Natural killer cell (primary cell): ENCODE measurements around the gene ERAP2. TPM values are rescaled to one million over a fixed set of nuclear protein-coding genes. Genes with fewer than 3 reads are reported as not detected.
A peak's percentile ranks its signal among the peaks of the same experiment; 100 is the strongest.

Experiments used
- ATAC-seq, 3 donors: fragments of 150-1000 bp in 2 of 3; fragments of 200-7000 bp in 1 of 3; cut with Tn5 transposase; 1 replicate in 1 of 3; 2 replicates in 2 of 3; pipeline ENCODE4 v1.10.0; 2021; ENCODE audit warnings: mild to moderate bottlenecking in 2 of 3, moderate library complexity in 2 of 3
- DNase-seq, 2 donors: peaks; one replicate each; pipeline versions ENCODE4 v3.0.0 to v3.0.0-alpha.2; 2013 to 2021; ENCODE audit warnings: mixed read lengths in 1 of 2
- H3K27ac ChIP-seq: one replicate; pipeline ENCODE4 v1.5.1; 2013; ENCODE audit warnings: mild to moderate bottlenecking, low read length
- H3K27me3 ChIP-seq: one replicate; pipeline ENCODE4 v1.6.1; 2013; ENCODE audit warnings: low read length; ENCODE audit not compliant: control insufficient read depth, insufficient read depth
- H3K36me3 ChIP-seq: one replicate; pipeline ENCODE4 v1.6.1; 2013; ENCODE audit warnings: low read length; ENCODE audit not compliant: control insufficient read depth, insufficient read depth
- H3K4me1 ChIP-seq: one replicate; pipeline ENCODE4 v1.6.1; 2013; ENCODE audit warnings: low read length; ENCODE audit not compliant: control insufficient read depth, insufficient read depth
- H3K4me3 ChIP-seq: one replicate; pipeline ENCODE4 v1.5.1; 2013; ENCODE audit warnings: low read length
- H3K9me3 ChIP-seq: one replicate; pipeline ENCODE4 v1.6.1; 2013; ENCODE audit warnings: low read length; ENCODE audit not compliant: control insufficient read depth, insufficient read depth
- H3K27ac Mint-ChIP-seq, 2 donors: one replicate each; pipeline ENCODE4 v1.8.0; 2022; ENCODE audit warnings: mild to moderate bottlenecking in 2 of 2, mixed read lengths in 2 of 2, moderate library complexity in 1 of 2
- H3K27me3 Mint-ChIP-seq, 2 donors: one replicate each; pipeline ENCODE4 v1.8.0; 2022; ENCODE audit warnings: low read depth in 2 of 2, mixed read lengths in 2 of 2
- H3K36me3 Mint-ChIP-seq: one replicate; pipeline ENCODE4 v1.8.0; 2022; ENCODE audit warnings: mixed read lengths
- H3K4me1 Mint-ChIP-seq, 2 donors: one replicate each; pipeline ENCODE4 v1.8.0; 2022; ENCODE audit warnings: mixed read lengths in 2 of 2
- H3K4me3 Mint-ChIP-seq: one replicate; pipeline ENCODE4 v1.8.0; 2022; ENCODE audit warnings: mild to moderate bottlenecking, moderate library complexity, mixed read lengths
- H3K9me3 Mint-ChIP-seq, 2 donors: one replicate each; pipeline ENCODE4 v1.8.0; 2022; ENCODE audit warnings: mixed read lengths in 2 of 2
- CTCF ChIP-seq: fragments of 200-600 bp; IDR thresholded peaks from one replicate; pipeline ENCODE4 v1.8.0; 2022; ENCODE audit warnings: antibody characterized with exemption
- WGBS: methylation state at CpG from one replicate; pipeline ENCODE4 v1.1.7; 2013; ENCODE audit warnings: missing lambda C conversion rate; ENCODE audit not compliant: insufficient coverage; 5-methylcytosine and 5-hydroxymethylcytosine counted together
- intact Hi-C: fragments of 100-400 bp; cut with micrococcal nuclease; formaldehyde crosslinking; loops from one replicate; pipeline ENCODE4 v1.14.2; 2022
- total RNA-seq, 4 donors: library from RNA; stranded (reverse); fragments of 120-200 nt in 1 of 4; gene quantifications; one replicate each; pipeline versions ENCODE4 v1.2.3 to v1.2.4, GENCODE V29; 2013 to 2022

Gene ERAP2
- total RNA-seq, 3 donors from 2014 or later (not counting 1 experiment from before 2014, with no cell fraction given) = 41.5 to 81.8 (median 79.2) TPM

DNA sequence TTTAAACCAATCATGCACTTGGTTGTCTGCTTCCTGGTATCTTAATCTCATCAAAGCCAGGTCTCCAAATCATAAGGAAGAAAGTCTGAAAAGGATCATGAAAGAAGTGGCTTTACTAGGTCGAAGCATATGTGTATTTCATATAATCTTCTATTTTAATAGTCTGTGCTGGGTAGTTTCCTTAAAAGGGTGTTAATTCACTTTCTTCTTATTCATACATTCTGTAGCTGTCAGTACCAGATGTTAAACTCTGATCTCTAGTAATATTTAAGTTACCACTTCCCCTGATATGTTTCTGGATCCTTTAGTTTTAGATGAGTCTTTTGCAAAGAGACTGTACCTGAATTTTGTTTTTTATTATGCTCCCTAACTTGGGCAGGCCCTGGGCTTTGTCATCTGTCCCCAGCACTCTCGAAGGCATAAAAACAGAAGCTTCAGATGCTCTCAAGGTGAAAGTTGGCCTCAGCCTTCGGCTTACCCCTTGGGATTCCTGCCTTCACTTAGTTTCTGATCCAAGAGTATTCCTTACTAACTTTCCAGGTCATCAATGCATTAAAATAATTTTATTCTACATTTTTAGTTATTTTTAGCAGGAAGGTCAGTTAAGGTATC lies 44.5 kb downstream of the ERAP2 start:
- no peaks in the 10 kb centered on the region for H3K9me3 ChIP-seq
- no peak overlapping the region for H3K4me3 ChIP-seq
- H3K4me1 ChIP-seq = peaks cover 5% of the 10 kb centered on the region
- DNase-seq (no peak), ATAC-seq (no peak)
- peaks cover 31% of the 10 kb centered on the region for H3K36me3 ChIP-seq
- Mint-ChIP-seq H3K27me3 (no peaks in the 10 kb centered on the region), H3K9me3 (no peaks in the 10 kb centered on the region), H3K4me1 (peaks cover 14% of the 10 kb centered on the region in 2 donors), H3K36me3 (no peaks in the 10 kb centered on the region), H3K4me3 (no peak overlapping the region), H3K27ac (peak overlapping the region; percentile 19 to 70)
- H3K27ac ChIP-seq = no peak overlapping the region
- no peak for TF ChIP-seq CTCF
- intact Hi-C loops = no loop called here
- no peaks in the 10 kb centered on the region for H3K27me3 ChIP-seq
- WGBS = 91% methylated on average over 2 of the region's 3 CpGs

GRCh38 chr5:96922499-96923244 lies 46.4 kb downstream of the ERAP2 start:
- Histone ChIP-seq H3K9me3 (no peaks in the 10 kb centered on the region), H3K36me3 (peaks cover 19% of the 10 kb centered on the region), H3K4me1 (peaks cover 5% of the 10 kb centered on the region), H3K27ac (no peak overlapping the region), H3K4me3 (no peak overlapping the region), H3K27me3 (no peaks in the 10 kb centered on the region)
- ATAC-seq (no peak), DNase-seq (no peak)
- Mint-ChIP-seq H3K36me3 (no peaks in the 10 kb centered on the region), H3K9me3 (no peaks in the 10 kb centered on the region), H3K4me3 (no peak overlapping the region), H3K4me1 (peaks cover 14% of the 10 kb centered on the region in 2 donors), H3K27me3 (no peaks in the 10 kb centered on the region), H3K27ac (peak overlapping the region in 1 of 2 donors; percentile 48)
- no peak for TF ChIP-seq CTCF
- 88% methylated on average over 10 of the region's 12 CpGs for WGBS
- intact Hi-C loops = no loop called here

GRCh38 chr5:96924016-96924443 lies 47.7 kb downstream of the ERAP2 start:
- Mint-ChIP-seq H3K4me3 (no peak overlapping the region), H3K27me3 (no peaks in the 10 kb centered on the region), H3K4me1 (peaks cover 9 to 22% of the 10 kb centered on the region in 2 donors), H3K36me3 (no peaks in the 10 kb centered on the region), H3K9me3 (no peaks in the 10 kb centered on the region), H3K27ac (peak overlapping the region; percentile 36 to 38)
- intact Hi-C loops = no loop called here
- DNase-seq (peak in 1 of 2 donors; percentile 68), ATAC-seq (no peak)
- Histone ChIP-seq H3K27me3 (no peaks in the 10 kb centered on the region), H3K4me1 (peaks cover 5% of the 10 kb centered on the region), H3K4me3 (no peak overlapping the region), H3K36me3 (peaks cover 6% of the 10 kb centered on the region), H3K9me3 (no peaks in the 10 kb centered on the region), H3K27ac (no peak overlapping the region)
- WGBS = 78% methylated on average over 3 of the region's 3 CpGs
- no peak for TF ChIP-seq CTCF
